HUDEP-2 (cell line): ENCODE measurements around the gene CCDC63.

Source experiments
- DNase-seq, 76 experiments: peaks; one replicate each; lab custom pipeline; 2025; ENCODE audit not compliant: unreplicated experiment in 76 of 76; lab: John Stamatoyannopoulos, UW

Gene CCDC63

GRCh38 chr12:110846615-110847566 is at the start of gene CCDC63:
Gene CCDC63, plus strand, starts transcription at chr12:110846987. Its CDS starts 5,968 bp downstream, at chr12:110852955.
- DNase-seq: peak in 18 of 76 experiments; percentile 2 to 31 (median 10)

DNA sequence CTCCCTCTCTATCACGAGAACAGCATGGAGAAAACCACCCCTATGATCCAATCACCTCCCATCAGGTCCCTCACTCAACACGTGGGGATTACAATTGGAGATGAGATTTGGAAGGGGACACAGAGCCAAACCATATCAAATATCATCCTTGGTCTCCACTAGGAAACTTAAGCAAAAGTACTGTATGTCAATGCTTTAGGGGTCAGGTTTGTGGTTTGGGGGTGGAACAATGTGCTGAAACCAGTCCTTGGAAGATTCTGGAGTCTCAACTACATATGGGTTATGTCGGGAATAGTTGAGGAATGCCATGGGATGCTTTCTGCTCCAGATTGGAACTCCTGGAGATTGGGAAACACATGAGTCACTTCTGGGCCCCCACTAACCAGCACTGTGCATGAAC is 48.3 kb upstream of the CCDC63 start:
- no peak for DNase-seq

- DNase-seq: no peak
These were observed 44.3 kb upstream of the CCDC63 start for GRCh38 chr12:110802489-110802888.

- no peak for DNase-seq
These were observed 42.4 kb upstream of the CCDC63 start for GRCh38 chr12:110804406-110804805.

DNA sequence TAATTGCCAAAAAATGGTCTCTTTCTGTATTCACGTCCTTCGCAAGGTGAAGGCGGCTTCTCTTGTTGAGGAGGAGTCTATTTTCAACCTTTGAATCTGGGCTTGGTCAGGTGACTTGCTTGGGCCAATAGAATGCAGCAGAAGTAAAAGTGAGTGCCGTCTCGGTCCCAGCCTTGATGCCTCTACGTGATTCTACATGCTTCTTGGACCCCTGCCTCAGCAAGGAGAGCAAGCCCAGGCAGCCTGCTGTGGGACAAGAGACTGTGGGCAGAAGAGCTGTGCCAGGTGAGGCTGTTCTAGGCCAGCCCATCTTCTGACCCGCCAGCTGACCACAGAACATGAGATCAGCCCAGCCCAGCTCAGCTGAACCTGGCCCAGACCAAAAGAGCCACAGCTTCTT is 39.1 kb upstream of the CCDC63 start:
- no peak for DNase-seq

GRCh38 chr12:110809149-110809548 is 37.6 kb upstream of the CCDC63 start:
- DNase-seq: no peak

- no peak for DNase-seq
These were observed 34.8 kb upstream of the CCDC63 start for GRCh38 chr12:110811972-110812371.

DNA sequence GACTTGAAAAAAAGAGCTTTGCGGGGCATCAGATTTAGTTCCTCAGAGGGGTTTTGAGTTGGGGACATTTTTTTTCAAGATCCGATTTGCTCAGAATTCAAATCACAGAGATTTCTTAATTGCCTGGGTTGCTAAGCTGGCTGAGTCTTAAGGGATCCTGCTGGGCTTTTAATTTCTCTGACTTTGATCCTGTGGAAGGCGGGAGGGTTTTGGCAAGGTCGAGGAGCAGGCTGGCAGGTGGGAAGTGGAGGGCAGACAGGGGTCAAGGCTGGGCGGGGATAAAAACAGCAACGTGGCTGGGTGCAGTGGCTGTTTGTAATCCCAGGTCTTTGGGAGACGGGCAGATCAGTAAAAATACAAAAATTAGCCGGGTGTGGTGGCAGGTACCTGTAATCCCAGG is 33.5 kb upstream of the CCDC63 start:
- no peak for DNase-seq

GRCh38 chr12:110813756-110814155 is 33.0 kb upstream of the CCDC63 start:
- DNase-seq: no peak

- no peak for DNase-seq
These were observed 30.5 kb upstream of the CCDC63 start for GRCh38 chr12:110816248-110816647.

DNA sequence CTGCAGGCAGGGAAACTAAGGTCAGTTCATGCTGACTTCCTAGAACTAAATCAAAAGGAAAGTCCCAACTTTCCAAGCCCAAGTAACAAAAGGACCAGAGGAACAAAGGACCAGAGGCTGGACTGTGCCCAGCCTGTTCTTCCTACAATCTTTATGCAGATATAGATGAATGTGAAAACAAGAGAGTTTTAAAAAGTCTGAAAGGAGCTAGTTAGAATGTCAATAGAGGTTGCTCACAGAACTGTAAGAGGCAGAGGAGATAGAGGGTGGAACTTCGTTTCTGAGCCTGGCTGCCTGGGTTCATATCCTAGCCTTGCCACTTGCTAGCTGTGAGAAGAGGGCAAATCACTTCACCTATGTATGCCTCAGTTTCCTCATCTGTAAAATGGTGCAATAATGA is 30.0 kb upstream of the CCDC63 start:
- no peak for DNase-seq

GRCh38 chr12:110818511-110818910 is 28.3 kb upstream of the CCDC63 start:
- DNase-seq: no peak

DNA sequence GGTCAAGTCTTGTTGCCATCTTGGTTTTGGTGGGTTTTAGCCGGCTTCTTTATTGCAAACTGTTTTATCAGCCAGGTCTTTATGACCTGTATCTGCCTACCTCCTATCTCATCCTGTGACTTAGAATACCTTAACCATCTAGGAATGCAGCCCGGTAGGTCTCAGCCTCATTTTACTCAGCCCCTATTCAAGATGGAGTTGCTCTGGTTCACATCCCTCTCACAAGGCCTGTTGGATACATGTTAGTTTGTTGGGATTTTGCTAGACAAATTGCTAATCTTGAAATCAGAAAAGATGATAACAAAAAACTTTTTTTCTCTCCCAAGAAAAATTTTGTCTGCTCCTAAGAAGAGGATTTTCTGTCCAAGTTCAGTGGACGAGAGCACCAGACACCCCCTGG is 27.6 kb upstream of the CCDC63 start:
- DNase-seq: no peak

- no peak for DNase-seq
These were observed 27.1 kb upstream of the CCDC63 start for GRCh38 chr12:110819646-110820045.

GRCh38 chr12:110821917-110822316 is 24.9 kb upstream of the CCDC63 start:
- DNase-seq: no peak

GRCh38 chr12:110822821-110823415 is 23.9 kb upstream of the CCDC63 start:
- no peak for DNase-seq

GRCh38 chr12:110824342-110824741 is 22.4 kb upstream of the CCDC63 start:
- DNase-seq: no peak

DNA sequence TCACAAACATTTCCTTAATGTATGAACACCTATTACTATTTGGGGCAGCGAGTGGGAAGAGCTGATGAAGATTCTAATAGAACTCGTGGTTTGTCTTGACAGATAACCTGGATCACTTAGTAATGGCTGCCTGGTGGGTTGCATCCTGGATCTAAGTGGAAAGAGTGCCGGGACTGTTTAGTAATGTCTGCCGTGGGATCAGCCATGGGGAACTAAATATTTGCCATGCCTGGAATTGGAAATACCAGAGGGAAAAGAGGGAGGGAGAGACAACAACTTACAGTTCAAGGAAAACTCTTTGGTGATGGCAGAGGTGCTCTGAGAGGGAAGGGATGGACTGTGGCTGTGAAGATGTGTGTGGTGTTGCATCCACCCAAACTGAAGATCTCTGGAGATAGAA is 21.3 kb upstream of the CCDC63 start:
- DNase-seq: no peak

GRCh38 chr12:110826592-110827200 is 20.1 kb upstream of the CCDC63 start:
- DNase-seq: peak in 70 of 76 experiments; percentile 11 to 85 (median 61)

- DNase-seq: no peak
These were observed 17.5 kb upstream of the CCDC63 start for GRCh38 chr12:110829308-110829707.

DNA sequence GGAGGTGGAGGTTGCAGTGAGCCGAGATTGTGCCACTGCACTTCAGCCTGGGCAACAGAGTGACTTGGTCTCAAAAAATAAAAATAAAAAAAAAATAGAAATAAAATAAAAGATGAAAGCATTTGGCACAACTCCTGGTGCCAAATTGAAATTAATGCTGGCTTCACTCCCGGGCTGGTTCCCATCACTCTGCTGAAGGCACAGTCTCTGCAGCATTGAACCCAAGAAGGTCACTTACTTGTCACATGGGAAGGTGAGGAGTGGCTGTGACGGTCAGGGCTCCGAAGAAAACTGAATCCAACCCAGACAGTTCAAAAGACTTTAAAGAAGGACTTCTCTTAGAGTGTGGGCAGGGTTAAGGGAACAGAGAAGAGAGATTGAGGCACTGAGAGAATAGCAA is 10.5 kb upstream of the CCDC63 start:
- DNase-seq: no peak

- DNase-seq: no peak
These were observed 5.8 kb upstream of the CCDC63 start for GRCh38 chr12:110841007-110841406.
